HG03196 (cell line): ENCODE measurements around the gene JAGN1.
A peak's percentile ranks its signal among the peaks of the same experiment; 100 is the strongest.
"Not testable (repeated sequence)": the region's sequence is repeated elsewhere in the genome, so short reads cannot be mapped to it uniquely, and the experiment has no call there.

Source experiments
- ATAC-seq: cut with Tn5 transposase; IDR thresholded peaks from one replicate; pipeline ENCODE4 v1.9.1; 2021; ENCODE audit not compliant: unreplicated experiment

JAGN1 gene

DNA sequence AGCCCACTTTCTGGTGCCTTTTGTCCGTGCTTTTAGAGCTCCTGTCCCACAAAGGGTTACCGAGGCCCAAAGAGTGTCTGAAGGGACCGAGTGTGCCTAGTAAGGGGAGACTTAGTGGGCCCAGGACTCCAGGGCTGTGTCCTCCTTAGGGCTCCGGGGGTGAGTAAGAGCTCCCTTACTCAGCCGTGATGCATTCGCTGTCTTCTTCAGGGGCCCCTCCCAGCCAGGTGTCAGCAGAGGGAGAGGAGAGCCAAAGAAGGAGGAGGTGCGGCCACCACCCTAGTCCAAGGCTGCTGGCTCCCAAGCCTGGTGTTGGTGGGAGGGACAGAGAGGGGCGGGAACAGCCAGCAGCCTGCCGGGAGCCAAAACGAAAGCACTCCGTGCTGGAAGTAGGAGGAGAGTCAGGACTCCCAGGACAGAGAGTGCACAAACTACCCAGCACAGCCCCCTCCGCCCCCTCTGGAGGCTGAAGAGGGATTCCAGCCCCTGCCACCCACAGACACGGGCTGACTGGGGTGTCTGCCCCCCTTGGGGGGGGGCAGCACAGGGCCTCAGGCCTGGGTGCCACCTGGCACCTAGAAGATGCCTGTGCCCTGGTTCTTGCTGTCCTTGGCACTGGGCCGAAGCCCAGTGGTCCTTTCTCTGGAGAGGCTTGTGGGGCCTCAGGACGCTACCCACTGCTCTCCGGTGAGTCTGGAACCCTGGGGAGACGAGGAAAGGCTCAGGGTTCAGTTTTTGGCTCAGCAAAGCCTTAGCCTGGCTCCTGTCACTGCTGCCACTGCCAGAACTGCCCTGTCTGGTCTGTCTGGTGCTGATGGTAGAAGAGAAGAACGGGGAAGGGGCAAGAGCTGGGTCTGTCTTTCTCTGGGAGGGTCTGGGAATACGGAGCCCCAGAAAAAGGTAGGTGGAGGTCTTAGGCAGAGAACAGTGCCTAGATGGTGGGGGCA, 26.6 kb downstream of the JAGN1 start, which contains the start of gene IL17RC:
Gene IL17RC, plus strand, starts transcription at position 365 of the 947 bp plus-strand sequence. Its CDS starts 218 bp downstream, at position 583.
- no peak for ATAC-seq

DNA sequence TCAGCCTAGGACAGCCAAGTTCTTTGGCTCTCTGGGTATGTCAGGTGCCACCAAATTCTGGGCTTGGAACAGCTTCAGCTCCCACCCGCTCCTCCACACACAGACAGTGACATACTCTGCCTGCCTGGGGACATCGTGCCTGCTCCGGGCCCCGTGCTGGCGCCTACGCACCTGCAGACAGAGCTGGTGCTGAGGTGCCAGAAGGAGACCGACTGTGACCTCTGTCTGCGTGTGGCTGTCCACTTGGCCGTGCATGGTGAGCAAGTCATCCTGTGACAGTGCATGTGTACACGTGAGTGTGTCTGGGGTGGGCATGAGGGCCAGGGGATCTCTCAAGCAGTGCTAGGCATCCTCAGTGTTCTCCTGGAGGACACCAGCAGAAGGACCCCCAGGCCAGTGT, 27.4 kb downstream of the JAGN1 start:
- ATAC-seq = no peak

DNA sequence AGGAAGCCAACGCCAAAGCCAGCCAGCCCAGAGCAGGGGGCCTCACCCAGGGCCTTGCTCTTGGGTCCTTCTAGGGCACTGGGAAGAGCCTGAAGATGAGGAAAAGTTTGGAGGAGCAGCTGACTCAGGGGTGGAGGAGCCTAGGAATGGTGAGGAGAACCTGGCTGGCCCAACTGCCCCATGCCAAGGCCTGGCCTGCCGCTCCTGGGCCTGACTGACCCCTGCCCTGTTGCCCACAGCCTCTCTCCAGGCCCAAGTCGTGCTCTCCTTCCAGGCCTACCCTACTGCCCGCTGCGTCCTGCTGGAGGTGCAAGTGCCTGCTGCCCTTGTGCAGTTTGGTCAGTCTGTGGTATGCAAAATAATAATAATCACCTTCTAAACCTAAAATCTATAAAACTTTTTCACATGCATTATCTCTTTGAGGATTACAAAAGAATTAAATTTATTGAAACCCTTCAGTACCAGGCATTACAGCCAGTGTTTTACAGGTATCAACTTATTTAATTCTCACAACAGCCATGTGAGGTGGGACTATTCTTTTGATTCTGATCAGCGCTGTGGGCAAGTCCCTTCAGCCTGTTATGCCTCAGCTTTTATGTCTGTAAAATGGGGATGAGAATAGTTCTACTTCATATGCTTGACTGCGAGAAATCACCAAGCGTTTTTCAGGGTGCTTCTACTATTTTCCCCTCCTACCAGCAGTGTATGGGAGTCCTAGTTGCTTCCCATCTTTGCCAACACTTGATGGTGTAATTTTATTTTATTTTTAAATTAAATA, 28.0 kb downstream of the JAGN1 start:
- ATAC-seq = no peak

DNA sequence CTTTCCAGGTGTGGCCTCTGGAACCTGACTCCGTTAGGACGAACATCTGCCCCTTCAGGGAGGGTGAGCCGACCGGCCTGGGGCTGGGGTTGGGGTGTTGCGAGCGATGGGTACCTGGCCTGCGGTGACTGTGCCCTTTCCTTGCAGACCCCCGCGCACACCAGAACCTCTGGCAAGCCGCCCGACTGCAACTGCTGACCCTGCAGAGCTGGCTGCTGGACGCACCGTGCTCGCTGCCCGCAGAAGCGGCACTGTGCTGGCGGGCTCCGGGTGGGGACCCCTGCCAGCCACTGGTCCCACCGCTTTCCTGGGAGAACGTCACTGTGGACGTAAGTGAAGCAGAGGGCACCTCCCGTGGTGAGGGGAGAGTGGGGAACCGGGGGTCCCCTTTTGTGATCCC, 37.7 kb downstream of the JAGN1 start:
- no peak for ATAC-seq

DNA sequence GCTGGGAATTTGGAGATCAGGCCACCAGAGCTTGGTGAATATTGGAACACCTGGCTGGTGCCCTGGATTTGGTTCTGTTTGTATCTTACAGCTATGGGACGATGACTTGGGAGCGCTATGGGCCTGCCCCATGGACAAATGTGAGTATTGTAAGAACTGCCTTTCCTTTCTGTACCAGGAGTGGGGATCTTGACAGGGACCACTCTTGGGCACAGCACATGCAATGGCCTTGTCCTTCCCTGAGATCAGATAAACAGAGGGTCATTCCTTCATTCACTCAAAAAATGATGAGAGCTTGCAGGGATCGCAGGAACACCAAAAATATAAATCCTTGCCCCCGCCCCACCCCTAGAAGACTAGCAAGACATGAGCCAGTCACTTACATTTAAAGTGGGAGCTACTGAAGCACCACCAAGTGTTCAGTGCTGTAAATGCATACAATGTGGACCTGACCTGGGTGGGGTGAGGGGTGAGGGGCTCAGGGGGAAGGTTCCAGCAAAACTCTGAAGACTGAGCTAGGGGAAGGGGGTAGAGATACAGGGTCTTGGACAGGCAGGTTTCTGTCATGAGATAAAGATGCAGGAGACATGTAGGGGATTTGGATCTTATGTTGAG, 40.5 kb downstream of the JAGN1 start:
- ATAC-seq = no peak

DNA sequence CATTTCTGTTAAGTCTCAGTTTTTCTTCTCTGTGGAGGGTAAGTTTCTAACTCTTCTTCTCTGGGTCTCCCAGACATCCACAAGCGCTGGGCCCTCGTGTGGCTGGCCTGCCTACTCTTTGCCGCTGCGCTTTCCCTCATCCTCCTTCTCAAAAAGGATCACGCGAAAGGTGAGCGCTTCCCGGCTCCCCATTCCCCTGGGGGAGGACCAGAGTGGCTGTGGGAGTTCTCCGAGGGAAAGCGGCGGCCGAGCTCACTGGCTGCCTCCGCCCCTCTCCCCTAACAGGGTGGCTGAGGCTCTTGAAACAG, 42.1 kb downstream of the JAGN1 start:
- ATAC-seq = no peak

DNA sequence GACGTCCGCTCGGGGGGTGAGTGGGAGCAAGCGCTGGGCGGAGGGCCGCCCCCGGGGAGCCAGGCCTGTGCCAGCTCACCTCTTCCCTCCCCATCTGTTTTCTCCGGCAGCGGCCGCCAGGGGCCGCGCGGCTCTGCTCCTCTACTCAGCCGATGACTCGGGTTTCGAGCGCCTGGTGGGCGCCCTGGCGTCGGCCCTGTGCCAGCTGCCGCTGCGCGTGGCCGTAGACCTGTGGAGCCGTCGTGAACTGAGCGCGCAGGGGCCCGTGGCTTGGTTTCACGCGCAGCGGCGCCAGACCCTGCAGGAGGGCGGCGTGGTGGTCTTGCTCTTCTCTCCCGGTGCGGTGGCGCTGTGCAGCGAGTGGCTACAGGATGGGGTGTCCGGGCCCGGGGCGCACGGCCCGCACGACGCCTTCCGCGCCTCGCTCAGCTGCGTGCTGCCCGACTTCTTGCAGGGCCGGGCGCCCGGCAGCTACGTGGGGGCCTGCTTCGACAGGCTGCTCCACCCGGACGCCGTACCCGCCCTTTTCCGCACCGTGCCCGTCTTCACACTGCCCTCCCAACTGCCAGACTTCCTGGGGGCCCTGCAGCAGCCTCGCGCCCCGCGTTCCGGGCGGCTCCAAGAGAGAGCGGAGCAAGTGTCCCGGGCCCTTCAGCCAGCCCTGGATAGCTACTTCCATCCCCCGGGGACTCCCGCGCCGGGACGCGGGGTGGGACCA, 42.6 kb downstream of the JAGN1 start:
- ATAC-seq = peak; percentile 69

DNA sequence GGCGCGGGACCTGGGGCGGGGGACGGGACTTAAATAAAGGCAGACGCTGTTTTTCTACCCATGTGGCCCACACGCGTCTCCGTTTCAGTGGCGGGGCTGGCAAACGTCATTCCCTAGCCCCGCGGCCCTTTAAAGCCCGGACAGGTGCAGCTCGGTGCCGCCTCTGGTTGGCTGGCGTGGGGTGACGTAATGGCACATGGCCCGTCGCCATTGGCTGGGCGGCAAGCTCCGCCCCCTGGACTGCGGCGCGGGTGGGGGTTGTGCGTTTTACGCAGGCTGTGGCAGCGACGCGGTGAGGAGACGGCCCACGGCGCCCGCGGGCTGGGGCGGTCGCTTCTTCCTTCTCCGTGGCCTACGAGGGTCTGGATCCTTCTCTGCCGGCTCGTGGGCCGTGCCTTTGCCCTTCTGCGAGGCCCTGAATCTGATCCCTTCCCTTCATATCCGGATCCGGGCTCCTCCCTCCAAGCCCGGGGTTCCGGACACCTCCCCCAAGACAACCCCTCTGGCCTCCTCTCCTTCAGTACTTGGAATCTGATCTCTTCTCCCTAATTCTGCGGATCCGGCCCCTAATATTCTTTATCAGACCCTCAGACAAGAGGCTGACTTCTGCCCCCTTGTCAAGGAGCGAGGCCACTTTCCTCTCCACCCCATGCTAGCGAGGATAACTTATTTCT, 43.3 kb downstream of the JAGN1 start, which contains the start of gene CRELD1:
Gene CRELD1, plus strand, starts transcription at position 274 of the 674 bp plus-strand sequence. CDS start 605 bp downstream, outside the sequence.
- ATAC-seq = peak; percentile 80

DNA sequence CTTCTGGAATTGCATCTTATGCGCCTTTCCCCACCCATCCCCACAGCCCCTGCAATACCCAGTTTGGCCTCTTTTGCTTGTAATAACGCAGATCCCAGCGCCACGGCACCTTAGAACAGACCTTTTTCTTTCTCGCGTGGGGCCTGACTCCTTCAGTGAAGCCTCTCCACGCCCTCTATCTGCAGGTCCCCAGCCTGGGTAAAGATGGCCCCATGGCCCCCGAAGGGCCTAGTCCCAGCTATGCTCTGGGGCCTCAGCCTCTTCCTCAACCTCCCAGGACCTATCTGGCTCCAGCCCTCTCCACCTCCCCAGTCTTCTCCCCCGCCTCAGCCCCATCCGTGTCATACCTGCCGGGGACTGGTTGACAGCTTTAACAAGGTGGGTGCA, 43.8 kb downstream of the JAGN1 start:
- ATAC-seq = no peak

DNA sequence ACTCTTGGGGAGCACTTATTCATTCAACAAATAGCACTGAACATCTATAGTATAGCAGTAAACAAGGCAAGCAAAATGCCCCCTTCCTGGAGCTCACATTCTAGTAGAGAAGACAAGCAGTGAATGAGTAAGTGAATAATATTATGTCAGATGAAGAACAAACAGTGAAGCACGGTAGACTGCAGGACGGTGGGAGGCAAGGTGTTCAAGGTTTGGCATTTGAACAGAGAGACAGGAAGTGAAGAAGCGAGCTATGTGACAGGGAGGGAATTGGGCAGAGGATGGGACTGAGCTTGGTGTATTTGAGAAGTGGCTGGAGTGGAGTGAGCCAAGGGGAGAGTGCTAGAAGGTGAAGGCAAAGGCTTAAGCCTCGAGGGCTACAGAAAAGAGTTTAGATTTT, 44.6 kb downstream of the JAGN1 start:
- no peak for ATAC-seq

DNA sequence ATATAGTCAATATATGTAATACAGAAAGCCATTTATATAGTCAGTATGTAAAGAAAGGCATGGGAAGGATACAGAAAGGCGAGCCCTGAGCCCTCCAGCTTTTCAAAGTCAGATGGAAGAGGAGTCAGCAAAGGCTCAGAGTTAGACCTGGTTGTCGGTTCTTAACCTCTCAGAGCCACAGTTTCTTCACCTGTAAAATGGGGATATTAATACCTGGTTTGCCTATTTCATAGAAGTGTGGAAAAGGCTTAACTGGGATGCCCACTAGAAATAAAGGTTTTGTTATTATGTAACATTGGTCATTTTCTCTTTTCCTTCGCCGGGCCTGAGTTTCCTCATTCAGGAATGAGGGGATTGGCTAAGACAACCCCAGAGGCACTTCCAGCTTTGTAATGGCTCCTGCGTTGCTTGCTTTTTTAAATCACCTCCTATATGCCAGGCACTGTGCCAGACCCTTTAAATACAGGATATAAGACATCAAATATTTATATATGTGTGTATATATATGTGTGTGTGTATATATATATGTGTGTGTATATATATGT, 45.6 kb downstream of the JAGN1 start:
- no peak for ATAC-seq

DNA sequence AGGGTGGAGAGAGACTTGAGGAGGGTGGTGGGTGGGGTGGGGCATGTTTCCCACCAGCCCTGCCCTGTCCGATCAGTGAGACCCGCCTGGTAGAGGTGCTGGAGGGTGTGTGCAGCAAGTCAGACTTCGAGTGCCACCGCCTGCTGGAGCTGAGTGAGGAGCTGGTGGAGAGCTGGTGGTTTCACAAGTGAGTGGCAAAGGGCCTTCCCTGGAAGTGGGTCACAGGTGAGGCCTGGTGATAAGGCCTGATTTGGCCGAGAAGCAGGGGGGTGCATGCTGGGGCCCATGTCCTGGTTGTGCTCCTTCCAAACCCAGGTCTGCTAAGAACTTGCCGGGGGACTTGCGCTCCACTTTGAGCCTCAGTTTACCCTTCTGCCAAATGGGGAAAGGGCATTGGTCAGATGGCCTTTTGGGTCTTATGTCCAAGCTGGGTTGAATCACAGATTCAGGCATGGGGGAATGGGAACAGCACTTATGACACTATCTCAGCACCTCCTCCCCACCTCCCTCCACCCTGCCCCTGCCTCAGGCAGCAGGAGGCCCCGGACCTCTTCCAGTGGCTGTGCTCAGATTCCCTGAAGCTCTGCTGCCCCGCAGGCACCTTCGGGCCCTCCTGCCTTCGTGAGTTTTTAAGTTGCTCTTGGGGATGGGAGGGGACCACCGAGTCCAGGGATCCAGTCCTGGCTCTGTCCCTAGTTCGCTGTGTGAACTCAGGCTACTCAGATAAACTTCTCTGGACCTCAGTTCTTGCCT, 47.3 kb downstream of the JAGN1 start:
- no peak for ATAC-seq

DNA sequence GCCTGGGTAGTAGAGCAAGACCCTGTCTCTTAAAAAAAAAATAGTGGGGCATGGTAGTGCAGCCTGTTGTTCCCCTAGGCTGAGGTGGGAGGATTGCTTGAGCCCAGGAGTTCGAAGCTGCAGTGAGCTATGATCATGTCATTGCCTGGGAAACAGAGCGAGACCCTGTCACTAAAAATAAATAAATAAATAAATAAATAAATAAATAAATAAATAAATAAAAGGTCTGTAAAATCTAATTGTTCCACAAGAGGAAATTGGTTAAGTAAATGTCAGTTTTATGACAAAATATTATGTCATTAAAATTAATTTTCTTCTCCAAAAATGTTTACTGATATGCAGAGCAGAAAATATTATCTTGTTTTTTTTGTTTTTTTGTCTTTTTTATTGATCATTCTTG, 48.6 kb downstream of the JAGN1 start:
- ATAC-seq = no peak

DNA sequence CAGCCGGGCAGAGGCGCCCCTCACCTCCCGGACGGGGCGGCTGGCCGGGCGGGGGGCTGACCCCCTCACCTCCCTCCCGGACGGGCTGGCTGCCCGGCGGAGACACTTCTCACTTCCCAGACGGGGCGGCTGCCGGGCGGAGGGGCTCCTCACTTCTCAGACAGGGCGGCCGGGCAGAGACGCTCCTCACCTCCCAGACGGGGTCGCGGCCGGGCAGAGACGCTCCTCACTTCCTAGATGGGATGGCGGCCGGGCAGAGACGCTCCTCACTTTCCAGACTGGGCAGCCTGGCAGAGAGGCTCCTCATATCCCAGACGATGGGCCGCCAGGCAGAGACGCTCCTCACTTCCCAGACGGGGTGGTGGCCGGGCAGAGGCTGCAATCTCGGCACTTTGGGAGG, 49.5 kb downstream of the JAGN1 start:
- not testable (repeated sequence) for ATAC-seq

DNA sequence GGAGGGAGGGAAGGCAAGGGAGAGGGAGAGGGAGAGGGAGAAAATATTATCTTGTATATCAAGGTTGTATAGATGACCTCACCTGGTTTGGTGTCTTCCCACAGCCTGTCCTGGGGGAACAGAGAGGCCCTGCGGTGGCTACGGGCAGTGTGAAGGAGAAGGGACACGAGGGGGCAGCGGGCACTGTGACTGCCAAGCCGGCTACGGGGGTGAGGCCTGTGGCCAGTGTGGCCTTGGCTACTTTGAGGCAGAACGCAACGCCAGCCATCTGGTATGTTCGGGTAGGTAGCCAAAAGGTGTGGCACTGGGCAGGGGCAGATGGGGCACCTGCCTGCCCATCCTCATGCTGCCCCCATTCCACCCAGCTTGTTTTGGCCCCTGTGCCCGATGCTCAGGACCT, 50.3 kb downstream of the JAGN1 start:
- no peak for ATAC-seq

DNA sequence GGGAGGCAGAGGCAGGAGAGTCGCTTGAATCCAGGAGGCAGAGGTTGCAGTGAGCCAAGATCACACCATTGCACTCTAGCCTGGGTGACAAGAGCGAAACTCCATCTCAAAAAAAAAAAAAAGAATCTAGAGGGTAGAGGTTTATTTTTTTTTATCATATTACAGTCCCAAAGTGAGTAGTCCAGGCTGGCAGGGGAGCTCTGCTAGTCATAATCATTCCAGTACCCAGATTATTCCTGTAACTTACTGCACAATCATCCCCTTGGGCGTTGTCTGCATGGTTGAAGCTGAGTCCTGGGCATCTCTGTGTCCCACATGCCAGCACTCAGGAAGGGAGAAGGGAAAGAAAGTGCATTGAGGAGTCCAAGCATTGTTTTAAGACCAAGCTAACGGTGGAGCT, 51.8 kb downstream of the JAGN1 start:
- no peak for ATAC-seq

DNA sequence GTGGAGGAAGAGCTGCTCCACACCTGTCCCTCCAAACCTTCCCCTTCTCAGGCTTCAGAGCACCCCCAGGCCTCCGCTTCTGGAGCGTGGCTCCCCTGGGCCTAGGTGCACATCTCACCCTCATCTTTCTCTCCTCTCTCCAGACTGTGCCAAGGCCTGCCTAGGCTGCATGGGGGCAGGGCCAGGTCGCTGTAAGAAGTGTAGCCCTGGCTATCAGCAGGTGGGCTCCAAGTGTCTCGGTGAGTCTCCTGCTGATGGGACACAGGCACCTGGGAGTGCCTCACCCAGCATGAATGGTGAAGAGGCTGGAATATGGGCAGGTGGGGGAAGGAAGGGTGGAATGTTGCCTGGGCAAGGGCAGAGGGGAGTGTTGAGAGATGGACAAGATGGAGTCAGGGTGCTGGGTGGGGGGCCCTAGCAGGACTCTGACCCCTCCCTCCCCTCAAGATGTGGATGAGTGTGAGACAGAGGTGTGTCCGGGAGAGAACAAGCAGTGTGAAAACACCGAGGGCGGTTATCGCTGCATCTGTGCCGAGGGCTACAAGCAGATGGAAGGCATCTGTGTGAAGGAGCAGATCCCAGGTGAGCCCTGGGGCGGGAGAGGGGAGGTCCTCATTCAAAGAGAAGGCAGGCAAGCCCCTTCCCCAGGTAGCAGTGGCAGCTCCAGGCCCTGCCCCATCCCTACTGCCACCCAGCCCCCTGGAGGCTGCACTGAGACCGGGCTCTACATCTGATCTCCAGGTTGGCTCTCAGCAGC, 52.7 kb downstream of the JAGN1 start:
- no peak for ATAC-seq
